ENCODE data around the gene CREB3L1. TPM values are rescaled to one million over a fixed set of nuclear protein-coding genes. Genes with fewer than 3 reads are reported as not detected.
A peak's percentile ranks its signal among the peaks of the same experiment; 100 is the strongest.

The CREB3L1 gene
- total and polyA plus RNA-seq, 2 of the 13 experiments (the other 11 are each of a cell fraction or from before 2014, with no cell fraction given): not detected

GRCh38 chr11:46332568-46333393 lies 55.3 kb downstream of the CREB3L1 start (continued):
- TF ChIP-seq, protein P1, sequence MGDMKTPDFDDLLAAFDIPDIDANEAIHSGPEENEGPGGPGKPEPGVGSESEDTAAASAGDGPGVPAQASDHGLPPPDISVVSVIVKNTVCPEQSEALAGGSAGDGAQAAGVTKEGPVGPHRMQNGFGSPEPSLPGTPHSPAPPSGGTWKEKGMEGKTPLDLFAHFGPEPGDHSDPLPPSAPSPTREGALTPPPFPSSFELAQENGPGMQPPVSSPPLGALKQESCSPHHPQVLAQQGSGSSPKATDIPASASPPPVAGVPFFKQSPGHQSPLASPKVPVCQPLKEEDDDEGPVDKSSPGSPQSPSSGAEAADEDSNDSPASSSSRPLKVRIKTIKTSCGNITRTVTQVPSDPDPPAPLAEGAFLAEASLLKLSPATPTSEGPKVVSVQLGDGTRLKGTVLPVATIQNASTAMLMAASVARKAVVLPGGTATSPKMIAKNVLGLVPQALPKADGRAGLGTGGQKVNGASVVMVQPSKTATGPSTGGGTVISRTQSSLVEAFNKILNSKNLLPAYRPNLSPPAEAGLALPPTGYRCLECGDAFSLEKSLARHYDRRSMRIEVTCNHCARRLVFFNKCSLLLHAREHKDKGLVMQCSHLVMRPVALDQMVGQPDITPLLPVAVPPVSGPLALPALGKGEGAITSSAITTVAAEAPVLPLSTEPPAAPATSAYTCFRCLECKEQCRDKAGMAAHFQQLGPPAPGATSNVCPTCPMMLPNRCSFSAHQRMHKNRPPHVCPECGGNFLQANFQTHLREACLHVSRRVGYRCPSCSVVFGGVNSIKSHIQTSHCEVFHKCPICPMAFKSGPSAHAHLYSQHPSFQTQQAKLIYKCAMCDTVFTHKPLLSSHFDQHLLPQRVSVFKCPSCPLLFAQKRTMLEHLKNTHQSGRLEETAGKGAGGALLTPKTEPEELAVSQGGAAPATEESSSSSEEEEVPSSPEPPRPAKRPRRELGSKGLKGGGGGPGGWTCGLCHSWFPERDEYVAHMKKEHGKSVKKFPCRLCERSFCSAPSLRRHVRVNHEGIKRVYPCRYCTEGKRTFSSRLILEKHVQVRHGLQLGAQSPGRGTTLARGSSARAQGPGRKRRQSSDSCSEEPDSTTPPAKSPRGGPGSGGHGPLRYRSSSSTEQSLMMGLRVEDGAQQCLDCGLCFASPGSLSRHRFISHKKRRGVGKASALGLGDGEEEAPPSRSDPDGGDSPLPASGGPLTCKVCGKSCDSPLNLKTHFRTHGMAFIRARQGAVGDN (CRISPR knock-in tag; IDR thresholded peaks at IDR 0.05): peak; percentile 8; the same call in 1 of the 2 replicates
- TF ChIP-seq ZNF563 (CRISPR knock-in tag; IDR thresholded peaks at IDR 0.05): 0 out of 2 replicates have a peak, but pooled peaks have one; percentile 43
- peak; percentile 29; the same call in 1 of the 2 replicates for TF ChIP-seq CCDC6 (CRISPR knock-in tag; IDR thresholded peaks at IDR 0.05)
- no peak for TF ChIP-seq SIN3A (IDR thresholded peaks at IDR 0.05; ENCODE audit: borderline replicate concordance, low read depth, low read length)
- no peak for TF ChIP-seq ZNF678 (CRISPR knock-in tag; IDR thresholded peaks at IDR 0.05)
- TF ChIP-seq, protein P2, sequence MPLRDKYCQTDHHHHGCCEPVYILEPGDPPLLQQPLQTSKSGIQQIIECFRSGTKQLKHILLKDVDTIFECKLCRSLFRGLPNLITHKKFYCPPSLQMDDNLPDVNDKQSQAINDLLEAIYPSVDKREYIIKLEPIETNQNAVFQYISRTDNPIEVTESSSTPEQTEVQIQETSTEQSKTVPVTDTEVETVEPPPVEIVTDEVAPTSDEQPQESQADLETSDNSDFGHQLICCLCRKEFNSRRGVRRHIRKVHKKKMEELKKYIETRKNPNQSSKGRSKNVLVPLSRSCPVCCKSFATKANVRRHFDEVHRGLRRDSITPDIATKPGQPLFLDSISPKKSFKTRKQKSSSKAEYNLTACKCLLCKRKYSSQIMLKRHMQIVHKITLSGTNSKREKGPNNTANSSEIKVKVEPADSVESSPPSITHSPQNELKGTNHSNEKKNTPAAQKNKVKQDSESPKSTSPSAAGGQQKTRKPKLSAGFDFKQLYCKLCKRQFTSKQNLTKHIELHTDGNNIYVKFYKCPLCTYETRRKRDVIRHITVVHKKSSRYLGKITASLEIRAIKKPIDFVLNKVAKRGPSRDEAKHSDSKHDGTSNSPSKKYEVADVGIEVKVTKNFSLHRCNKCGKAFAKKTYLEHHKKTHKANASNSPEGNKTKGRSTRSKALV (CRISPR knock-in tag; IDR thresholded peaks at IDR 0.05): 0 out of 2 replicates have a peak, but pooled peaks have one; percentile 36
- 0 out of 2 replicates have a peak, but pooled peaks have one; percentile 22 for TF ChIP-seq ZNF556 (CRISPR knock-in tag; IDR thresholded peaks at IDR 0.05; ENCODE audit: borderline replicate concordance)
- 0 out of 2 replicates have a peak, but pooled peaks have one; percentile 31 for TF ChIP-seq MXD1 (CRISPR knock-in tag; IDR thresholded peaks at IDR 0.05)
- no peak for TF ChIP-seq MAFK (conservative IDR thresholded peaks at IDR 0.05 in 1 of 2, IDR thresholded peaks at IDR 0.05 in 1 of 2; ENCODE audit: low read length in 2 of 2)
- 0 out of 2 replicates have a peak, but pooled peaks have one; percentile 31 for TF ChIP-seq TMF1 (CRISPR knock-in tag; IDR thresholded peaks at IDR 0.05; ENCODE audit: low read depth)
- peak; percentile 79 for TF ChIP-seq ZNF777 (CRISPR knock-in tag; IDR thresholded peaks at IDR 0.05)
